Parathyroid adenoma (tissue), 2 donors: ENCODE measurements around the gene PKNOX2.

Experiments
- H2AFZ ChIP-seq: fragments of 300-600 bp; sonication (generic); one replicate; pipeline ENCODE4 v1.7.0; 2017; ENCODE audit warnings: antibody characterized with exemption, mild to moderate bottlenecking
- H3K27ac ChIP-seq: fragments of 300-600 bp; sonication (generic); one replicate; pipeline ENCODE4 v1.7.0; 2017
- H3K27me3 ChIP-seq: fragments of 300-600 bp; sonication (generic); one replicate; pipeline ENCODE4 v1.7.0; 2017; ENCODE audit warnings: low read length; ENCODE audit not compliant: control insufficient read depth, insufficient read depth
- H3K36me3 ChIP-seq: fragments of 300-600 bp; sonication (generic); one replicate; pipeline ENCODE4 v1.7.0; 2017; ENCODE audit warnings: low read length; ENCODE audit not compliant: control insufficient read depth, insufficient read depth
- H3K4me1 ChIP-seq: fragments of 300-600 bp; sonication (generic); one replicate; pipeline ENCODE4 v1.7.0; 2017; ENCODE audit warnings: control low read depth
- H3K4me2 ChIP-seq: fragments of 300-600 bp; sonication (generic); one replicate; pipeline ENCODE4 v1.7.0; 2017; ENCODE audit warnings: low read length
- H3K4me3 ChIP-seq: fragments of 300-600 bp; sonication (generic); one replicate; pipeline ENCODE4 v1.7.0; 2017; ENCODE audit warnings: low read depth, low read length
- H3K79me2 ChIP-seq: fragments of 300-600 bp; sonication (generic); one replicate; pipeline ENCODE4 v1.7.0; 2017; ENCODE audit warnings: control low read depth
- H3K9ac ChIP-seq: fragments of 300-600 bp; sonication (generic); one replicate; pipeline ENCODE4 v1.7.0; 2017; ENCODE audit warnings: mild to moderate bottlenecking
- H3K9me3 ChIP-seq: fragments of 300-600 bp; sonication (generic); one replicate; pipeline ENCODE4 v1.7.0; 2017; ENCODE audit warnings: low read length; ENCODE audit not compliant: control insufficient read depth
- CTCF ChIP-seq: fragments of 300-600 bp; sonication (generic); IDR thresholded peaks from one replicate; pipeline ENCODE4 v1.7.0; 2017; ENCODE audit warnings: antibody characterized with exemption, mild to moderate bottlenecking
- donor health status: primary hyperparathyroidism.

Gene PKNOX2

DNA sequence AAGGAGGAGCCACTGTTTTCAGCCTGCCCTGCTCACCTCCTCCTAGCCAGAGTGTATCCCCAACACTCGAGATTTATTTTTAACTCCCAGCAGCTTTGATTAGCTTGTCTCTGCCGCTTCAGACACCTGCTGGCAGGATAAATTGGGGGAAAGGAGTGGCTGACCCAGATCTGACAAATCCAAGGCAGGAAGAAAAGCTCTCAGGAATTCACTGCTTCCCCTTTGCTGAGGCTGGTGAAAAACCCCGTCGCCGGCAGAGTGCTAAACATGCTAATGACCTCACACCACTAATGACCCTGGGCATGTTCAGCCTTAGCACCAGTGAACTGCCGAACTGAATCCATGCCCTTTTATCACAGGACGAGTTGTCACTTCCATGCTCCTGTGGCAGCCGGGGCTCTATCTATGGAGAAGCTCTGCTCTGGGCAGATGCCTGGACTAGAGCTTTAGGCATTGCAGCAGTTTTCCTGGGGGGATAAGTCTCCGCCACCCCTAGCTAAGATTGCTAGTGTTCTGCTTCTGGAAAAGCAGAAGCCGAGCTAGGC, 279.3 kb downstream of the PKNOX2 start:
- no peaks in the 10 kb centered on the region for H3K9me3 ChIP-seq
- no peak for TF ChIP-seq CTCF
- no peak overlapping the region for H2AFZ ChIP-seq
- no peaks in the 10 kb centered on the region for H3K4me1 ChIP-seq
- H3K4me2 ChIP-seq = no peak overlapping the region
- H3K79me2 ChIP-seq = no peaks in the 10 kb centered on the region
- no peaks in the 10 kb centered on the region for H3K36me3 ChIP-seq
- H3K4me3 ChIP-seq = no peak overlapping the region
- no peaks in the 10 kb centered on the region for H3K27me3 ChIP-seq
- H3K27ac ChIP-seq = no peak overlapping the region
- H3K9ac ChIP-seq = no peak overlapping the region

GRCh38 chr11:125445731-125446130, 281.2 kb downstream of the PKNOX2 start:
- Histone ChIP-seq H3K4me1 (no peaks in the 10 kb centered on the region), H2AFZ (no peak overlapping the region), H3K4me3 (no peak overlapping the region), H3K27ac (no peak overlapping the region), H3K4me2 (no peak overlapping the region), H3K9me3 (no peaks in the 10 kb centered on the region), H3K79me2 (no peaks in the 10 kb centered on the region), H3K9ac (no peak overlapping the region), H3K36me3 (no peaks in the 10 kb centered on the region), H3K27me3 (no peaks in the 10 kb centered on the region)
- TF ChIP-seq CTCF = no peak

DNA sequence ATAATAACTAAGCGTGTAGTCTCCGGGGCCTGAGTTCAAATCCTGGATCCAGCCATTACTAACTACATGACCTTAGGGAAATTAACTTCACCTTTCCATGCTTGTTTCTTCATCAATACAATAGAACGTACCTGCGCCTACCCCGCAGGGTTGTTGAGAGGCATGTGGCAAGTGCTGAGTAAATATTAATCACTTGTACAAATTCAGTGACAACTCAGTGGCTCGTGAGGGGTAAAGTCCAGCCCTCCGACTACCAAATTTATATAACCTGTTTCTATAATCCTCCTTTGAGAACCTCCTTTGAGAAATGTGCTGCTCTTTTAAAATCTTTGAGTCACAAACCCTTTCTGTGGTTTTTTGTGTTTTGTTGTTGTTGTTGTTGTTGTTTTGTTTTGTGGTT, 281.7 kb downstream of the PKNOX2 start:
- H3K27ac ChIP-seq = no peak overlapping the region
- no peaks in the 10 kb centered on the region for H3K4me1 ChIP-seq
- no peak overlapping the region for H3K4me3 ChIP-seq
- no peaks in the 10 kb centered on the region for H3K36me3 ChIP-seq
- H3K9me3 ChIP-seq = no peaks in the 10 kb centered on the region
- H3K27me3 ChIP-seq = no peaks in the 10 kb centered on the region
- H3K9ac ChIP-seq = no peak overlapping the region
- no peak for TF ChIP-seq CTCF
- no peaks in the 10 kb centered on the region for H3K79me2 ChIP-seq
- H2AFZ ChIP-seq = no peak overlapping the region
- H3K4me2 ChIP-seq = no peak overlapping the region

- Histone ChIP-seq H3K4me2 (no peak overlapping the region), H3K9ac (no peak overlapping the region), H3K27me3 (no peaks in the 10 kb centered on the region), H3K36me3 (no peaks in the 10 kb centered on the region), H3K79me2 (no peaks in the 10 kb centered on the region), H3K27ac (no peak overlapping the region), H3K4me1 (no peaks in the 10 kb centered on the region), H2AFZ (no peak overlapping the region), H3K9me3 (no peaks in the 10 kb centered on the region), H3K4me3 (no peak overlapping the region)
- TF ChIP-seq CTCF = no peak
Measured at GRCh38 chr11:125447721-125448120, 283.2 kb downstream of the PKNOX2 start.

DNA sequence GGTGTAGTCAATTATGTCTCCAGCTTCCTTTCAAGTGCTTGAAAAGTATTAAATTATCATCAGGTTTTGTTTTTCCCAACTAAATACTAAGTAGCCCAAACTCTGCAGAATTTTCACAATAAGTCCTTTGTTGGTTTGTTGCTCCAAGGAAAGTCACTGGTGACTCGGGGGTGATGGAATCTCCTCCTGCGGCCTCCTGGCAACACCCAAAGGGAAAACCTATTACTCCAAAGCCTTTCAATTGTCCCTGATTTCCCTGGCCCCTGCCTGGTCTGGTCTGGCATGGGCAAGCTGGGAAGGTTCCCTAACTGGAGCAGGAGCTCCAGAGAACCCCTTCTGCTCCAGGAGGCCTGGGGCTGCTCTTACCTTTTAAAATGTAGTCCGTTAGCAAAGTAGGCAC, 283.6 kb downstream of the PKNOX2 start:
- TF ChIP-seq CTCF = no peak
- H2AFZ ChIP-seq = no peak overlapping the region
- no peak overlapping the region for H3K4me3 ChIP-seq
- H3K4me1 ChIP-seq = no peaks in the 10 kb centered on the region
- H3K9me3 ChIP-seq = no peaks in the 10 kb centered on the region
- no peak overlapping the region for H3K4me2 ChIP-seq
- H3K79me2 ChIP-seq = no peaks in the 10 kb centered on the region
- H3K36me3 ChIP-seq = no peaks in the 10 kb centered on the region
- no peak overlapping the region for H3K9ac ChIP-seq
- no peaks in the 10 kb centered on the region for H3K27me3 ChIP-seq
- H3K27ac ChIP-seq = no peak overlapping the region
